ENCODE data around the gene RALGPS1.

GRCh38 chr9:127252410-127253318 lies 338.1 kb downstream of the RALGPS1 start:
- TF ChIP-seq, protein P1, sequence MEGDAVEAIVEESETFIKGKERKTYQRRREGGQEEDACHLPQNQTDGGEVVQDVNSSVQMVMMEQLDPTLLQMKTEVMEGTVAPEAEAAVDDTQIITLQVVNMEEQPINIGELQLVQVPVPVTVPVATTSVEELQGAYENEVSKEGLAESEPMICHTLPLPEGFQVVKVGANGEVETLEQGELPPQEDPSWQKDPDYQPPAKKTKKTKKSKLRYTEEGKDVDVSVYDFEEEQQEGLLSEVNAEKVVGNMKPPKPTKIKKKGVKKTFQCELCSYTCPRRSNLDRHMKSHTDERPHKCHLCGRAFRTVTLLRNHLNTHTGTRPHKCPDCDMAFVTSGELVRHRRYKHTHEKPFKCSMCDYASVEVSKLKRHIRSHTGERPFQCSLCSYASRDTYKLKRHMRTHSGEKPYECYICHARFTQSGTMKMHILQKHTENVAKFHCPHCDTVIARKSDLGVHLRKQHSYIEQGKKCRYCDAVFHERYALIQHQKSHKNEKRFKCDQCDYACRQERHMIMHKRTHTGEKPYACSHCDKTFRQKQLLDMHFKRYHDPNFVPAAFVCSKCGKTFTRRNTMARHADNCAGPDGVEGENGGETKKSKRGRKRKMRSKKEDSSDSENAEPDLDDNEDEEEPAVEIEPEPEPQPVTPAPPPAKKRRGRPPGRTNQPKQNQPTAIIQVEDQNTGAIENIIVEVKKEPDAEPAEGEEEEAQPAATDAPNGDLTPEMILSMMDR (IDR thresholded peaks at IDR 0.05) = no peak
- TF ChIP-seq POLR2A (IDR thresholded peaks at IDR 0.05) = no peak

Data from vagina (tissue), 2 donors.